HG02981 (cell line): ENCODE data around the gene PRDM15.

ENCODE experiments used
- ATAC-seq: cut with Tn5 transposase; IDR thresholded peaks from one replicate; pipeline ENCODE4 v1.9.1; 2021; ENCODE audit warnings: mild to moderate bottlenecking, moderate library complexity; ENCODE audit not compliant: unreplicated experiment

PRDM15 gene, protein sequence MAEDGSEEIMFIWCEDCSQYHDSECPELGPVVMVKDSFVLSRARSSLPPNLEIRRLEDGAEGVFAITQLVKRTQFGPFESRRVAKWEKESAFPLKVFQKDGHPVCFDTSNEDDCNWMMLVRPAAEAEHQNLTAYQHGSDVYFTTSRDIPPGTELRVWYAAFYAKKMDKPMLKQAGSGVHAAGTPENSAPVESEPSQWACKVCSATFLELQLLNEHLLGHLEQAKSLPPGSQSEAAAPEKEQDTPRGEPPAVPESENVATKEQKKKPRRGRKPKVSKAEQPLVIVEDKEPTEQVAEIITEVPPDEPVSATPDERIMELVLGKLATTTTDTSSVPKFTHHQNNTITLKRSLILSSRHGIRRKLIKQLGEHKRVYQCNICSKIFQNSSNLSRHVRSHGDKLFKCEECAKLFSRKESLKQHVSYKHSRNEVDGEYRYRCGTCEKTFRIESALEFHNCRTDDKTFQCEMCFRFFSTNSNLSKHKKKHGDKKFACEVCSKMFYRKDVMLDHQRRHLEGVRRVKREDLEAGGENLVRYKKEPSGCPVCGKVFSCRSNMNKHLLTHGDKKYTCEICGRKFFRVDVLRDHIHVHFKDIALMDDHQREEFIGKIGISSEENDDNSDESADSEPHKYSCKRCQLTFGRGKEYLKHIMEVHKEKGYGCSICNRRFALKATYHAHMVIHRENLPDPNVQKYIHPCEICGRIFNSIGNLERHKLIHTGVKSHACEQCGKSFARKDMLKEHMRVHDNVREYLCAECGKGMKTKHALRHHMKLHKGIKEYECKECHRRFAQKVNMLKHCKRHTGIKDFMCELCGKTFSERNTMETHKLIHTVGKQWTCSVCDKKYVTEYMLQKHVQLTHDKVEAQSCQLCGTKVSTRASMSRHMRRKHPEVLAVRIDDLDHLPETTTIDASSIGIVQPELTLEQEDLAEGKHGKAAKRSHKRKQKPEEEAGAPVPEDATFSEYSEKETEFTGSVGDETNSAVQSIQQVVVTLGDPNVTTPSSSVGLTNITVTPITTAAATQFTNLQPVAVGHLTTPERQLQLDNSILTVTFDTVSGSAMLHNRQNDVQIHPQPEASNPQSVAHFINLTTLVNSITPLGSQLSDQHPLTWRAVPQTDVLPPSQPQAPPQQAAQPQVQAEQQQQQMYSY

GRCh38 chr21:41879190-41879998 lies at the start of gene PRDM15:
Gene PRDM15 (minus strand): TSS chr21:41879344. CDS start chr21:41860363, 18,981 bp downstream.
- peak; percentile 58 for ATAC-seq

- peak; percentile 59 for ATAC-seq
These were observed 49.6 kb upstream of the PRDM15 start for GRCh38 chr21:41928621-41929220.

GRCh38 chr21:41927727-41928409 lies 48.7 kb upstream of the PRDM15 start:
- ATAC-seq, result no peak

DNA sequence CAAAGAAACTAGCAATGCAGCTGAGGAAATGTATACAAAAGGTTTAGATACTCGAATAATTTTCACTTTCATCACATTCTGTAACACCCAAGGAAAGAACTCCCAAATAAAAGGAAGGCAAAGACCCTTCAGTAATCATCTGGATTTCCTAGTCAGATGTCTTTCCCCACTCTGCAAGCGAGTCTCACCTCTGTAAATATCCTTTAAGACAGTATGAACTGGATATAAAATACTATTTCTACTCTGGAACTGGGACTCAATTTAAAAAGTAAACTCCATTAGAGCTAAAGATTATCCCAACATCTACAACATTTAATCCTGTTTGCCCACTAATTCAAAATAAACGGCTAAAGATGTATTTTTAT lies 47.6 kb upstream of the PRDM15 start:
- ATAC-seq, result no peak

- ATAC-seq, result no peak
These were observed 47.1 kb upstream of the PRDM15 start for GRCh38 chr21:41926117-41926806.

- no peak for ATAC-seq
These were observed 46.6 kb upstream of the PRDM15 start for GRCh38 chr21:41925767-41926116.

- no peak for ATAC-seq
These were observed 45.2 kb upstream of the PRDM15 start for GRCh38 chr21:41924368-41924754.

DNA sequence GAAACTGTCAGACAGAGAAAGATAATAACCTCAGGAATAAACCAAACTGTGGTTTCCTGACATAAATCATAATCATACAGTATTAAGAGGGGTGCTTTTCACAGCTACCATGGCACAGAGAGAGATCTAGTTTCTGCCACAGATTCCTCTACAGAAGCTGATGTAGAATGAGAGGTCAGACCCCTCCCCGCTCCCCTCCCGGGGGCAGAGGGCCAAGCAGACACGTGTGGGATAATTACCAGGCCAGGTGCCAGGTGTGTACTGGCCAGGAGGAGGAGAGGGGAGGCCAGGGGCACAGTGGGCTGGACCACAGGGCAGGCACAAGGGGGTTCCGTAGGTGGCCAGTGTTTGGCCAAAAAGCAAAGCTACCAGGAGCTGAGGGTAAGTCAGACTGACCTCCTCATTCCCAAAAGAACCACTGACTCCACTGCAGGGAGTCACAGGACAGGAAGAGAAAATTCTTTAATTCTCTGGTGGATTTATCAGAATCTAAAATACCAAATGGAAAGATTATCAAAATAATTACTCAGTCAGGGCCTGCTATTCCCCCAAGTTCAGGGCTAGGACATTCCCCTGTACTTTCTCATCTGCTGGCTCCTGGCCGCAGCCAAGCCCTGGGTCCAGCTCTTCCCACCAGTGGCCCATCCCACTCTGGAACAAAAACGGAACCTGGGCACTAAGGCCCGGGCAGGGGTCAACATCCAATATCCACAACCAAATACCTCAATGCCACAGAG lies 44.7 kb upstream of the PRDM15 start:
- ATAC-seq, result no peak

- no peak for ATAC-seq
These were observed 44.0 kb upstream of the PRDM15 start for GRCh38 chr21:41923186-41923585.

- no peak for ATAC-seq
These were observed 41.9 kb upstream of the PRDM15 start for GRCh38 chr21:41921021-41921420.

DNA sequence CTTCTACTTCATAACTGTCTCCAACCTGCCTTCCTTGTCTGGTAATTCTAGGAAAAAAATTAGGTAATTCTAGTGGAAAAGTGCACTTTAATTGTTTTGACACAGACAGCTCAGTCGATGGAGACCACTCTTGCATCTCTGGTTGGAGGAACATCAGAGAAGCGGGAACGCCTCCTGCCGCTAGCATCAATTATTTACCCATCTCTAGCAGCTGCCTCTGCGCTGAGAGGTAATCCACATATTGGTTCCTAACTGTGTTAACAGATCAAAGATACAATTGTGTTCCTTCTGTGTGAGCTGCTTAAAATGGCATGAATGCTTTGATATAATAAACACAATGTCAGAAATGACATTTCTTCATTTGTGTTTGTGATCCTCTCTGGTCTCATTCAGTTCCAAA lies 41.3 kb upstream of the PRDM15 start:
- ATAC-seq, result no peak

GRCh38 chr21:41919666-41920398 lies 40.7 kb upstream of the PRDM15 start:
- no peak for ATAC-seq

DNA sequence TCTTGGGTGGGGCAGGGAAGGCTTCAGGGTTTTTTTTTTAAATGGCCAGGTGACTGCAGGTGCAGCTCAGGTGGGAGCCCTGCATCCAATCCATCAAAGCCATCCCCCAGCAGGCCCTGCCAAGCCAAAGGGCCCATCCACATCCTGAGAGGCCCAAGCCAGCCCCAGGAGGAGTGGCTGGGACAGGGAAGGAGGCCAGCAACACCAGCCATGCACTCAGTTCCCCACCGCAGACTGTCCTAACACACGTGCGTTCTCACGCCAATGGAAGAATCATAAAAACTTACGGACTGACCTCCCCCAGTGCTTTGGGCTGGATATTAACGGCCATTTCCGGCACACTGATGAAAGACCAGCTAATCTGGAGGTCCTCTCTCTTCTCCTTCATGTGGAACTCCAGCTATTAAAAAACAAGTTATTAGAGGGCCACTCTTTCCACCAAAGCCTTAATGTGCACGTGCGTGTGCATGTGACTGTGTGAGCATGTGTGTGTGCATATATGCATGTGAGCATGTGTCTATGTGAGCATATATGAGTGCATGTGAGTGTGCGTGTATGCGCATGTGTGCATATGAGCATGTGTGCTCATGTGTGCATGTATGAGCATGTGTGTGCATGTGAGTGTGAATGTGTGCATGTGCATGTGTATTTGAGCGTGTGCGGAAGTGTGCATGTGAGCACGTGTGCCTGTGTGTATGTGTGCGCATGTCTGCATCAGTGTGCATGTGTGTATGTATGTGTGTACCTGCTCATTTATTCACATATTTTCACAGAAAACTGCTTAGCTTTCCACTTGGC lies 39.6 kb upstream of the PRDM15 start:
- ATAC-seq, result no peak

- no peak for ATAC-seq
These were observed 38.4 kb upstream of the PRDM15 start for GRCh38 chr21:41917531-41917930.

- no peak for ATAC-seq
These were observed 37.8 kb upstream of the PRDM15 start for GRCh38 chr21:41916888-41917433.

GRCh38 chr21:41914965-41915364 lies 35.8 kb upstream of the PRDM15 start:
- ATAC-seq, result no peak

- no peak for ATAC-seq
These were observed 35.2 kb upstream of the PRDM15 start for GRCh38 chr21:41914358-41914757.
